ENCODE data around the gene ARHGAP18.

Gene ARHGAP18

DNA sequence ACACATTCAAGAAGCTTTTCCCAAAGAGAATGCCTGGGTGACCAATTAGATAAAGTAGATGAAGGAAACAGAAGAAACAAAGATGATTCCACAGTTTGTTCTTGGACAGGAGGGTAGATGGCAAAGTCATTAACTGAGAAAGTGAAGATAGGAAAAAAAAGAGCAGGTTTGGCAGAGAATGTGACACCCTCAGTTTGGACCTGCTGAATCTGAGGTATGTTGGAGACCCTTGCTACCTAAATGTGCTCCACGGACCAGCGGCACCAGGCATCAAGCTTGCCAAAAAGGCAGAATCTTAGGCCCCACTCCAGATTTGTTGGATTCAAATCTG lies 49.7 kb downstream of the ARHGAP18 start:
- Histone ChIP-seq H3K4me3 (ENCODE audit: low read length) (no peak overlapping the region), H4K20me1 (ENCODE audit: control insufficient read depth, insufficient read depth, low read depth, low read length) (no peaks in the 10 kb centered on the region), H3K4me2 (ENCODE audit: low read length) (no peak overlapping the region), H3K9me2 (replicated peaks; ENCODE audit: control insufficient read depth, low read length) (no peaks in the 10 kb centered on the region), H3K27me3 (ENCODE audit: control insufficient read depth, low read length) (no peaks in the 10 kb centered on the region), H3K79me2 (ENCODE audit: control insufficient read depth, low read length) (no peaks in the 10 kb centered on the region), H3F3A (ENCODE audit: control insufficient read depth, insufficient read depth) (no peaks in the 10 kb centered on the region), H3K4me1 (ENCODE audit: control insufficient read depth, low read length) (no peaks in the 10 kb centered on the region), H3K27ac (ENCODE audit: low read depth, low read length) (no peak overlapping the region), H3K36me3 (ENCODE audit: control insufficient read depth, low read length) (no peaks in the 10 kb centered on the region), H3K9me3 (ENCODE audit: control insufficient read depth, insufficient read depth, low read length) (no peaks in the 10 kb centered on the region)
- TF ChIP-seq EZH2phosphoT487 (IDR thresholded peaks at IDR 0.05; ENCODE audit: borderline replicate concordance, low read length) (no peak), CTCF (IDR thresholded peaks at IDR 0.05; ENCODE audit: low read depth, low read length, poor library complexity, severe bottlenecking) (no peak)

- Histone ChIP-seq H3F3A (ENCODE audit: control insufficient read depth, insufficient read depth) (no peaks in the 10 kb centered on the region), H3K4me3 (ENCODE audit: low read length) (no peak overlapping the region), H3K4me2 (ENCODE audit: low read length) (no peak overlapping the region)
These were observed 50.2 kb downstream of the ARHGAP18 start for GRCh38 chr6:129659590-129660345.

DNA sequence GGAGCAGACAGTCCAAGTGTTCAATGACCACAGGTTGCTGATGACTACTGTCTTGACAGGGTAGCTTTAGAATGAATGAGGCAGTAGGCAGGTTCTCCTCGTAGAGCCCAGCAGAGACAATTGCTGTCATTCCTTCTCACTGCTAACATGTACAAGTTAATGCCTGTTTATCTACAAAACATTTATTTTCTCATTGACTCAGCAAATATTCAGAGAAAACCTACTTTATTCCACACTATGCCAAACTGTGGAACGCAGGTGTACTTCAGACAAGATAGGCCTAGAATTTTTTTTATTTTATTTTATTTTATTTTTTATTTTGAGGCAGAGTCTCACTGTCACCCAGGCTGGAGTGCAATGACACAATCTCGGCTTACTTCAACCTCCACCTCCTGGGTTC lies 50.8 kb downstream of the ARHGAP18 start:
- no peaks in the 10 kb centered on the region for H3K9me3 ChIP-seq (ENCODE audit: control insufficient read depth, insufficient read depth, low read length)
- no peaks in the 10 kb centered on the region for H3K79me2 ChIP-seq (ENCODE audit: control insufficient read depth, low read length)
- H3F3A ChIP-seq (ENCODE audit: control insufficient read depth, insufficient read depth) = no peaks in the 10 kb centered on the region
- H3K4me1 ChIP-seq (ENCODE audit: control insufficient read depth, low read length) = no peaks in the 10 kb centered on the region
- H4K20me1 ChIP-seq (ENCODE audit: control insufficient read depth, insufficient read depth, low read depth, low read length) = no peaks in the 10 kb centered on the region
- H3K36me3 ChIP-seq (ENCODE audit: control insufficient read depth, low read length) = no peaks in the 10 kb centered on the region
- no peaks in the 10 kb centered on the region for H3K27me3 ChIP-seq (ENCODE audit: control insufficient read depth, low read length)
- no peak overlapping the region for H3K4me2 ChIP-seq (ENCODE audit: low read length)
- TF ChIP-seq EZH2phosphoT487 (IDR thresholded peaks at IDR 0.05; ENCODE audit: borderline replicate concordance, low read length) (no peak), CTCF (IDR thresholded peaks at IDR 0.05; ENCODE audit: low read depth, low read length, poor library complexity, severe bottlenecking) (no peak)
- no peaks in the 10 kb centered on the region for H3K9me2 ChIP-seq (replicated peaks; ENCODE audit: control insufficient read depth, low read length)
- no peak overlapping the region for H3K4me3 ChIP-seq (ENCODE audit: low read length)
- H3K27ac ChIP-seq (ENCODE audit: low read depth, low read length) = no peak overlapping the region

More at GRCh38 chr6:129659590-129660345, 50.2 kb downstream of the ARHGAP18 start:
- Histone ChIP-seq H3K79me2 (ENCODE audit: control insufficient read depth, low read length) (no peaks in the 10 kb centered on the region), H3K9me3 (ENCODE audit: control insufficient read depth, insufficient read depth, low read length) (no peaks in the 10 kb centered on the region), H4K20me1 (ENCODE audit: control insufficient read depth, insufficient read depth, low read depth, low read length) (no peaks in the 10 kb centered on the region), H3K36me3 (ENCODE audit: control insufficient read depth, low read length) (no peaks in the 10 kb centered on the region), H3K27ac (ENCODE audit: low read depth, low read length) (no peak overlapping the region), H3K9me2 (replicated peaks; ENCODE audit: control insufficient read depth, low read length) (no peaks in the 10 kb centered on the region), H3K4me1 (ENCODE audit: control insufficient read depth, low read length) (no peaks in the 10 kb centered on the region), H3K27me3 (ENCODE audit: control insufficient read depth, low read length) (no peaks in the 10 kb centered on the region)
- TF ChIP-seq EZH2phosphoT487 (IDR thresholded peaks at IDR 0.05; ENCODE audit: borderline replicate concordance, low read length) = no peak

GRCh38 chr6:129657483-129657882 lies 52.5 kb downstream of the ARHGAP18 start:
- Histone ChIP-seq H3K27ac (ENCODE audit: low read depth, low read length) (no peak overlapping the region), H3K9me2 (replicated peaks; ENCODE audit: control insufficient read depth, low read length) (no peaks in the 10 kb centered on the region), H3K4me2 (ENCODE audit: low read length) (no peak overlapping the region), H3K27me3 (ENCODE audit: control insufficient read depth, low read length) (no peaks in the 10 kb centered on the region), H3F3A (ENCODE audit: control insufficient read depth, insufficient read depth) (no peaks in the 10 kb centered on the region), H3K9me3 (ENCODE audit: control insufficient read depth, insufficient read depth, low read length) (no peaks in the 10 kb centered on the region), H3K79me2 (ENCODE audit: control insufficient read depth, low read length) (no peaks in the 10 kb centered on the region), H3K36me3 (ENCODE audit: control insufficient read depth, low read length) (no peaks in the 10 kb centered on the region), H3K4me3 (ENCODE audit: low read length) (no peak overlapping the region), H4K20me1 (ENCODE audit: control insufficient read depth, insufficient read depth, low read depth, low read length) (no peaks in the 10 kb centered on the region), H3K4me1 (ENCODE audit: control insufficient read depth, low read length) (no peaks in the 10 kb centered on the region)
- no peak for TF ChIP-seq EZH2phosphoT487 (IDR thresholded peaks at IDR 0.05; ENCODE audit: borderline replicate concordance, low read length)
- TF ChIP-seq CTCF (IDR thresholded peaks at IDR 0.05; ENCODE audit: low read depth, low read length, poor library complexity, severe bottlenecking) = no peak
